Fibroblast of peridontal ligament (primary cell): ENCODE data around the gene PIK3R5.
A peak's percentile ranks its signal among the peaks of the same experiment; 100 is the strongest.

Source experiments
- DNase-seq: peaks from one replicate; pipeline ENCODE4 v3.0.0-alpha.2; 2010; ENCODE audit errors: extremely low read depth

The PIK3R5 gene

DNA sequence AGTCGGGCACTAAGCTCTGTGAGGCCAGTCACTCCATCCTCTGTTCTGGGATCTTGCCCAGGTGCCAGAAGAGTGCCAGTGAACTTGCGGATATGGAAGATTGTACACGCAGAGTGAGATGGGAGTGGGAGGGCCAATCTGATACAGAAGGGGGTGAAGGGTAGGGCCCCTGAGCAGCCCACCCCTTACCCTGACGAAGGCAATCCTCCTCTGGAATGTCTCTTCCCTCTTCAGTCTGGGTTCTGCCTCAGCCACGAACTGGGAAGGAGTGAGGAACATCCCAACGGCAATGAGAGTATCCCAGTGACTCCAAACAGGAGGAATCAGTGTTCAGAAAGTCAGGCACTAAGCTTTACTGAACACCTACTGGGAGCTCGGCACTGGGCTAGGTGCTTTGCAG, 86.1 kb downstream of the PIK3R5 start:
- no peak for DNase-seq

DNA sequence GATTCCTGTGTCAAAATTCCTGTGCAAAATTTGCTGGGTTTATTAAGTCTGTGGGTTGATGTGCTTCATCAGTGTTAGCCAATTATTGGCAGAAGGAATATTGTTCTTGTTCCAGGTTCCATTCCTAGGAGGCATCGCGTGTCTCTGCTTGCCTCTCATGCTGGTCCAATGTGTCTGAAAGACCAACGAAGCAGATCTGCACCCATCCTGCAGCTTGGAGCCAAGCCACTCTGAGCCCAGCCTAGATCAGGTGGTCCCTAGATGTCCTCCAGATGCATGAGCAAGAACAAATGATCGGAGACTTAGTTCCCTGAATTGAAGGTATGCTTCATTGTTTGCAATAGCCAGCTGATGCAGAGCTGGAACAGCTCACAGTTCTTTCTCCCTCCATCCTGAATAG, 87.5 kb downstream of the PIK3R5 start:
- no peak for DNase-seq

DNA sequence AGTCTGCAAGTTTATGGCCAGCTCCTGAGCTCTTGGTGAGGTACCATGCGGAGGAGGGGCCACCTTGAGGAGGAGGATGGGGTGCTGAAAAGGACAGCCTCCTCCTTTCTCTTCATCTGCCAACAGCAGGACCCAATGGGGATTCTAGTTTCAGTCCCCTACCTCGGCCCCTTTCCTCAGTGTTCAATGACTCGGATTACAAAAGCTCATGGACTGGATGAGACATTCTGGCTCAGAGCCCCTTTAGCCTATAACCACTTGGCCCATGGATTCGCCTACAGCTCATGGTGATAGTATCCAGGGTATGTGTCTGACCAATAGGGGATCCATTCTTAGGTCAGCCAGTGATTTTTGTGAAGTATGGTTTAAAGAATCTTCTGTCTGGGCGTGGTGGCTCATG, 89.5 kb downstream of the PIK3R5 start:
- peak; percentile 14 for DNase-seq

DNA sequence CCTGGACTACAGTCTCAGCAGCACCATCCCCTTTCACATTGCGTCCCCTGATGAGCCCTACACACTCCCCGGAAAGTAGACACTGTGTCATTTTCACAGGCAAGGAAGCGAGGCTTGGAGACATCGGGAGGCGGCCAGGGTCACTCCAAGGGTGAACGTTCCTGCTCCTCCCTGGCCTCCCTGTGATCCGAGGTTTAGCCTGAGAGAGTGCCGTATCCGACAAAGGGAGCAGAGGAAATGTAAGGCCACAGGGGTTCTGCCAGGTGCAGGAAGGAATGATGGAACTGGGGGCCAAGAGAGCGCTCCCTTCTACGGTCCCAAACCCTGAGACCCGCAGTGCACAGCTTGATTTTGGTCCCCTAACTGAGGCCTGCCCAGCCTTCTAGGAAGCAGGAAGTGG, 90.1 kb downstream of the PIK3R5 start:
- no peak for DNase-seq

DNA sequence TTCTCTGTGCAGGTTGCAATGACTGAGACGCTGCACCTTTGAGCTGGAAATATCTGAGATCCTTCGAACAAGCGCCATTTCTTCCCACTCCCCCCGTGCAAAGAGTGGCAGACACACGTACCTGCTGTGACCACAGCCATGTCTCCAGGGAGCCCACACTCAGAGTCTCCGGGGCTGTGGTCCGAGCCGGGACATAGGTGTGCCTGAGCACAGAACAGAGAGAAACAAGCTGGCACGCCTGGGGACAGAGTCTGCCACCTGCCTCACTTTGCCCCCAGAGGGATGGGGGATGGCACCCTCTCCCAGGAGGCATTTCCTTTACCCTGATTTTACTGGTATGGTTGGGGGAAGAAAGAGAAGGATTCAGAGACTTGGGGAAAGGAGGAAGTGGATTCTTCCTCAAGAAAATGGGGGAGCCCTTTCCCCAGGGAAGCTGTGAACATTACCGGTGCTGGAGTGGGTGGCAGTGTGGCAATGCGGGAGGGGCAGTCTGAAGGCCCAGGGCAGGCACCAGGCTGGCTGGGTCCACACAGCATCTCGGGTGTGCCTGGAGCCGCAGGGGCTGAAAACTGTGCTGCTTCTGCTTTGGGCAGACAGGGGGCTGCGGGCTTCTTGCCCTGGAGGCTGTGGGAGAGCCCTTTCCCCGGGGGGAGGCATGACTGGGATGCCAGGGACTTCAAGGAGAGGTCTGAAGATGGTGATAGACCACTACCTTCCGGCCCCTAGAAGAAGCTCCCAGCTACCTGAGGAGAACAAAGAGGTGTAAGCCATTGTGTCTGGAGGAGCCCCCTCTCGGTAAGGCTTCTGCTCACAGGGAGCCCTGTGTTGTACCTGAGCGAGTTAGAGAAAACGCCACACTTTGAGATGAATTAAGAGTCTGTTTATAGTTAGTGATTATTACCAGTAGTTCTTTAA, 91.4 kb downstream of the PIK3R5 start:
- DNase-seq, result no peak

DNA sequence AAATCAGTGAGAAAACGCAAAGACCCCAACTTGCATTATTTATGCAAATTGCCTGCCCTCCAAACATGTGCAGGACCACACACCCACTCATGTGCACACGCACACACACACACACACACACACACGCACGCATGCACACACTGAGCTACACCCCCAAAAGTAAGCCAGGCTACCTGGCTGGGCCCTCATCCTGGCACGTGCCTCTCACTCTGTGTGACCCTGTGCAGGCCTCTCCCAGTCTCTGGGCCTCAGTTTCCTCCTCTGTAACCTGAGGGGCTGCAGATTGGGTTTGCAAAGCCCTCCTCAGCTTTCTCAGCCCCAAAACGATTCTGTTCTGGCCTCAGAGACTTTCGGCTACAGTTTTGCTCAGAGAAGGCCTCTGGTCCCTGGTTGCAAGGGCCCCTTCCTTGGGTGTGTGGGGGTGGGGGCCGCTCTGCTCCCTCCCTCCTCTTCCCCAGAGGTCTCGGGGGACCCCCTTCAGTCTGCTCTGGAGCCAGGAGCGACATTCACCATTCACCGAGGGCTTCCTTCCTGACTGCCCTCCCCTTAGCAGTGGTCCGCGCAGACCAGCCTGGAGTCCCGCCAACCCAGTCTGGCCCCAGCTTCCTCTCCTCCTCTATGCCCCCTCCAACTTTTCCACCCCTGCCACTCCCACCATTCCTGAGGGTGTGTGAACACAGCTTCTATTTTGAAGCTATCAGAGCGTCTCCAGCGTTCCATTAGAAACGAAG, 92.6 kb downstream of the PIK3R5 start:
- no peak for DNase-seq

DNA sequence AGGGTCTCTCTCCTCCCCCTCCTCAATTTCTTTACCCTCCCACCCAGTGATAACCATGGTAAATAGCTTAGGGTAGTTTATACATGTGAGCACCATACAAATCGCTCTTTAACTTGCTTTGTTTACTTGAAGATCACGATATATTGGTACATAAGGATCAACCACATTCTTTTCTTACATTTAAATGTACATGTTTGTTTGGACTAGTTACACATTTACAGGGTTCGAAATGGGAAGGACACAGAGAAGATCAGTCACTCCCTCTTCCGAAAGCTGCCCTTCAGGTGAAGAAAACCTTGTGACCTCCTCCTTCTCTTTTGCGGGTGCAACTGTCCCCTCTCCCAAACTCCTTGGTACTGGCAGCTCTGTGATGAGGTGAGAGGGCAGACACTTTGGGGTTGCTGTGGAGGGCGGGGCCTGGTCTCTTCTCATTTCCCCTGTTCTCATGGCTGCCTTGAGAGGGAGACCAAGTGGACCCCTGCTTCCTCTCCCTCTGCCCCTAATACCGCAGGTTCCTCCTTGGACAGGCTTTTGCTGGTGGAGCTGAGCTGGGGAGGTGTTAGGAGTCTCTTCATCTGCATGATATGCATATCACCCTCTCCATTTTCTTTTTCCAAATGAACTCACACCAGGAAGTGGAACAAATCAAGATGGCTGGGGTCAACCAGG, 93.3 kb downstream of the PIK3R5 start:
- DNase-seq, result no peak

DNA sequence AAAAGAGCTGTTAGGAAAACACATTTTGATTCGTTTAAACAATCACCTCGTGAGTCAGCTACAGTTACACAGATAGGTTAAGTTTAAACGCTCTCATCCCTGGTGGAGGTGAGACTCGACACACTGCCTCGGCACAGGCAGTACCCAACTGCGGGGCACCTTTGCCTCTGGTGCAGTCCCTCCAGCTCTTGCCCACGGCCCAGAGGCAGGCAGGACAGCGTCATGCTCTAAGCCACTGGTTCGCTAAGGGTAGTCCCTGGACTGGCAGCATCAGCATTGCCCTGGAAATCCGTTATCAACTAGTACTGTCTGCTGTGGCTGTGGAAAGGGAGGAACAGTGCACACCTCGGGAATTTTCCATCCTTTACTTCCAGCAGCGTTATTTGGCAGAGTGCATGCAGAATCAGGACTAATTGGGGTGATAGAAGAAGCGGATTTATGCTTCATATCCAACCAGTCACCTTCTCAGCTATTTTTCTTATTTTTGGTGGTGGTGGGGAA, 94.4 kb downstream of the PIK3R5 start:
- DNase-seq, result no peak

DNA sequence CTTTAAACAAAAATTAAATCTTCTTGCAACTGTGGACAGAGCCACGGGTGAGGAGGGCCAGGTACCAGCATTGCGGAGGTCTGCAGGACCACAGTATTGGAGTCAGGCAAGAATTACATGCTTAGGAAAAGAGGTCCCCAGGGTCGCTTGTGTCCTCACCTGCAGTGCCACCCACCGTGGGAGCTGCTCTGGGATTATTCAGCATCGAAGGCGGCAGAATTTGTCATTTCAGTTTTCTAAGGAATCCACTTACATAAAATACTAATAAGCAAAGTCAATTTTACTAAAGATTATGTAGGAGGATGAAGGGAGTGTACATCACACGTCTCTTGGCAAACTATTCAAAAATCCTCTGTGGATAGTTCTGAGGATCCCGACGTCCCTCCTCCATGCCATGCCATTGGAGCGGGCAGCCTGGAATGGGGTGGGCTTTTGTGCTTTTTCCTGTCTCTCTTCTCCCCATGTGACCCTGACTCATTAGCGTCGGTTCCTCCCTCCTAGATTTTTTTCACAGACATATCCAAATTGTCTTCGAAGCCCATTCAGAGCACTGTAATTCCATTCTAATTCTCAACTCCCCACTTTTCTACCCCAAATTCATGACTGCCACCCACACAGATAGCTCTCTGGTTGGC, 95.0 kb downstream of the PIK3R5 start:
- no peak for DNase-seq

DNA sequence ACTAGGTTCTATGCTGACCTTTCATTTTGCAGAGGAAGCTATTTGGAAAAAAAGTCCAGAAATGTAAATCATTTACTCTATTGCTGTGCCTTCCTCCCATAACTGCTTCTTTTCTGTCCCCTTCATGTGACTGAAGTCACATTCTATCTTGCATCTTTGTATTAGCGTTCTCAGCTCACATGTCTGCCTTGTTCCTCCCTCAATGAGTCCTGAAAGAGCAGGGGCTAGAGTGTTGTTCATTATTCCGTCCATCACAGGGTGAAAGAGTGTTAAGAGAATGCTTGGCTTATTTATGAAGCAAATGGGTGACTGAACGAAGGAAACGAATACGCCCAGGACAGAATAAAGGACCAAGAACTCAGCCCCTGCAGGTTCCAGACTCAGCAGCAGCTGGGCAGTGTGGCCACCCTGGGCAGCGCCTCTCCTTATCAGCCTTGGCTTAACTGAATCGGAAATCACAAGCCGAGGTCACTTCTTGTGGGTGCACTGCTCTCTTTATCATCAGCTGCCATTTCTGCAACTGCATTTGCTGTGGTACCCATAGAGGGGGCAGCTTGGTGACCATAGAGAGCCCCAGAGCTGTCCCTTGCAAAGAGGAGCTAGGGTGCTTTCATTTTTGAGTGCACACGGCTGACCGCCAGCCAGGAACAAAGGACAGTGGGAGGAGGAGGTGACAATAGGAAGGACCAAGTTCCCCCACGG, 96.2 kb downstream of the PIK3R5 start:
- no peak for DNase-seq

DNA sequence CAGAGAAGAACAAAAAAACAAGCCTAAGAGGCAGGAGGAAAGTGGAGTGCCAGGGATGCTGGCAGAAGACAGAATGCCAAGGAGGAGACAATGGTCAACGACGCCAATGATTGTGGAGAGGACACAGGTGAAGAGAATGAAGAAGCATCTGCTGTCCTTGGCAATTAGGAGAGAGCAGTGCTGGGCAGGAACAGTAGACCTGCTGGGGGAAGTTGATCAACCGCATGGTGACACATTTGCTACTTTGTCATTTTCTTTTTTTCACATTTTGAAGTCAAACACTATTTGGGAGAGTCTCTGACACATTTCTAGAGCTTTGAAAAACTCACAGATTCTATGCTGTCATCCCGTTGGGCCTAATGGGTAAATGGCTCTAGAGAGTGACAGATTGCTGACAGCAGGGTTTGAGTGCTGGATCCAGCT, 97.0 kb downstream of the PIK3R5 start:
- no peak for DNase-seq

DNA sequence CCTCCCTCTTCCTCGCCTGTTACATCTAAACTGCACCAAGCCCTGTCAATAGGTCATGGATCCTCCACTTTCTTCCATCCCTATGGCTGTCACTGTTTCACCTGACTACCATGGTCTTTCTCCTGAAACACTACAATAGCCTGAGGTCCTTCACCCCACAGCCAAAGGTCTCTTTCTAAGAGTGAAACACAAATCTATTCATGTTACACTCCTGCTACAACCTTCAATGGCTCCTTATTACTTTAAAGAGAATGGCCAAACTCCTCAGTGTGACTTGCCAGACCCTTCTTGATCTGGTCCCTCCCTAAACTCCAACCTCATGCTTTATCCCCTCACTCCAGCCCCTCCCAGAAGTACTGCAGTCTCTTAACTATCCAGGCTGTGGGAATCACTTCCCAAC, 97.4 kb downstream of the PIK3R5 start:
- no peak for DNase-seq

DNA sequence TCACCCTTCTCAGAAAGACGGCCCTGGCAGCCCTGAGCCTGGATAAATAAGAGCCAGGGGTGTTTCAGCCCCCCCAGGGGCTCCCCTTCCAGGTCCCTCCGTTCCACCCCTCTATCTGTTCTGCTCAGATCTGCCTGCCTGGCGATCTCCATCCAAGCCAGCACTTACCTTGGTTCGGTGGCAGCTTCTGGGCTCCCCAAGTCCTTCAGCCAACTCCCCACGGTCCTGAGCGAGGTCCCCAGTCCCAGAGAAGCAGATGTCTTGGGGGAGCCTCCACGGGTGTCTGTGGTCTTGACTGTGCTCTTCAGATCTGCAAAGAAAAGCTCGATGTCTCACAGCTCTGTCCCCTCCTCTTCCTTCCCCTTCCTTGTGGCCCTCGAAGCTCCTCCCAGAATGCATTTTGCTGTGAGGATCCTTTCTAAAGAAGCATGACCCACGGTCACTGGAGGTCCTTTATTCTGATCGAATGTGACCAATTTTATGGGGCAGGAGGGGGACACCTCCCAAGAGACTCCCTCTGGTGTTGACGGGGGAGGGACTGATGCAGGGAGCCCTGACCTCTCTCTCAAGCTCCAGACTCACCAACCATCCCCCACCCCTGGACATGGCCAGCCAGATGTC, 98.0 kb downstream of the PIK3R5 start, which contains the start of gene PIK3R6:
TSS of gene PIK3R6 (minus strand) at position 314 of the 621 bp plus-strand sequence. CDS start 17,880 bp downstream, outside the sequence.
- DNase-seq, result no peak

DNA sequence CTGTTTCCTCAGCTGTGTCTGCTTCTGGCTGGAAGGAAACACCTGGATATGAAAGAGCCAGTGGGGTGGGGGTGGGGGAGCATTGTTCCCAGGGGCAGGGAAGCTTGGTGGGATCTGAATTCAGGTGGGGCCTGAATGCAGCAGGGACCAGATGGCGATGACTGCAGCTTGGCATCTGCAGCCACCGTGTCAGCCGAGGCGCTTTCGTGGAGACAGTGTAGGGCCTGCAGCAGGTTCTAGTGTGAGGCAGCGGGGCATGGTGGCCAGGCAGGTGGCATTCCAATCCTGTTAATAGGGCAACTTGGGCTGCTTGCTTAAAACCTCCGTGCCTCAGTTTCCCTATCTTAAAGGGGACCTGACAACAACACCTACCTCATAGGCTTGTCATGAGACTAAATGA, 99.7 kb downstream of the PIK3R5 start:
- DNase-seq, result no peak

DNA sequence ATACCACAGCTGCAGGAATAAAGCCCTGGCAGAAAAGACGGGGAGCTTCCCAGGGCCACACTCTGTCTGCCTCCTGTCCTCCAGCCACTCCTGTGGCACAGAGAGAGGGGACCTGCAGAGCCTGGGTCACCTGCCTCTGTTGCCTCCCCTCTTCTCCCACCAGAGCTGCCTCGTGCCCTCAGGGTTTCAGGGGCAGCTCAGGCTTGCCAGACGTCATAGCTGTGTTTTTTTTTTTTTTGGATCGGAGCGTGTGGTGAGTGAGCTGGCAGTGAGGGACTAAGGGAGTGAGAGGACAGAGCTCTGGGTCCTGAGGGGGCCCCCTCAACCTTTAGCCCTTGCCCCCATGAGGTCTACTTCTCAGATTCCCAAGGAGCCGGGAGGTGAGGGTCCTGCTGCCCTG, 100.1 kb downstream of the PIK3R5 start:
- DNase-seq, result no peak

DNA sequence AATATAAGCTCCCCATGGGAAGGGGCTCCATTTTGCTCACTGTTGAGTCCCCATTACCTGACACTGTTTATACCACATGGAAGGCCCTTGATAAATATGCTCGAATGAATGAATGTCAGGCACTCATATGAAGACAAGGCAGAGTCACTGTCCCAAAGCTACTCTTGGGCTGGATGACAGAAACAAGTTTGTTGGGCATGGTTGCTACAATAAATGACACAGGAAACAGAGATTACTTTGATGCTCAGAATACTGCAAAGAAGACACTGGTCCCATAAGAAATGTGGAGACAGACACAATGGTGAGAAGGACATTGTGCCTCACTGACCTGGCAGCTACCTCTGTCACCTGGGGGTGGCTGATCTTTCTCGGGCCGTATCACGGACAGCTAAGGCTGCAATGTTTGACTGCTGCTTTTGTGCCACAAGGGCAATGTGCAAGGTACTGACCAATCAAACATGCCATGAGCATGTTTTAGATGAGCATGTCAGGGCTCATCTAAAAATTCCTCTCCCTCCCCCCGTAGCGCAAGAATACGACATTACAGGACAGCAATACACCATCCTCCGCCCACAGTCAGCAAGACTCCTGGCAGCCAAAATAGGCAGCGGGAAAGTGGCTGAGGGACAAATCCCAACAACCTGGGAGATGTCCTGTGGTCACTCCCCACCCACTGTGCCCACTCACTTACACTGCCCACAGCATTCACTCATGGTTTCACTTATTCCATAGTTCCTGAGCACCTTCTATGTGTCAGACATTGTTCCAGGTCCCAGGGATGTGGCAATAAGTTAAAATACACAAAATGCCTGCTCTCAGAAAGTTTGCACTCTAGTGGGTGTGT, 103.1 kb downstream of the PIK3R5 start:
- no peak for DNase-seq

DNA sequence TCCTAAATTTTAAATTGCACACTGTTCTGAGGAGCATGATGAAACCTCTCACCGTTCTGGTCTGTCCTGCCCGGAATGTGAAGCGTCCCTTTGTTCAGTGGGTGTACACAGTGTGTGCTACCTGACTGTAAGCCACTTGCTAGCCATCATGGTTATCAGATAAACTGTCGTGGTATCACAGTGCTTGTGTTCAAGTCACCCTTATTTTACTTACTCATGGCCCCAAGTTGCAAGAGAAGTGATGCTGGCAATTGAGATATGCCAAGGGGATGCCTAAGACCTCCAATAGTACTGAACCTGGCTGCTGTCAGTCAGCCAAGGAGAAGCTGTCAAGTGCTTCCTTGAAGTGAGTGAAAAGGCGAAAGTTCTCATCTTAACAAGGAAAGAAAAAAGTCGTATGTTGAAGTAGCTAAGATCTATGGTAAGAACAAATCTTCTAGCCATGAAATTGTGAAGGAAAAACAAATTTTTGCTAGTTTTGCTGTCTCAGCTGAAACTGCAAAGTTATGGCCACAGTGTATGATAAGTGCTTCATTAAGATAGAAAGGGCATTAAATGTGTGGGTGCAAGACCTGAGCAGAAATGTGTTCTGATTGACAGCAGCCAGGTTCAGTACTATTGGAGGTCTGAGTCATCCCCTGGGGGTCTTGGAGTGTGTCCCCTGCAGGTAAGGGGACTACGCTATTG, 103.9 kb downstream of the PIK3R5 start:
- DNase-seq, result no peak

DNA sequence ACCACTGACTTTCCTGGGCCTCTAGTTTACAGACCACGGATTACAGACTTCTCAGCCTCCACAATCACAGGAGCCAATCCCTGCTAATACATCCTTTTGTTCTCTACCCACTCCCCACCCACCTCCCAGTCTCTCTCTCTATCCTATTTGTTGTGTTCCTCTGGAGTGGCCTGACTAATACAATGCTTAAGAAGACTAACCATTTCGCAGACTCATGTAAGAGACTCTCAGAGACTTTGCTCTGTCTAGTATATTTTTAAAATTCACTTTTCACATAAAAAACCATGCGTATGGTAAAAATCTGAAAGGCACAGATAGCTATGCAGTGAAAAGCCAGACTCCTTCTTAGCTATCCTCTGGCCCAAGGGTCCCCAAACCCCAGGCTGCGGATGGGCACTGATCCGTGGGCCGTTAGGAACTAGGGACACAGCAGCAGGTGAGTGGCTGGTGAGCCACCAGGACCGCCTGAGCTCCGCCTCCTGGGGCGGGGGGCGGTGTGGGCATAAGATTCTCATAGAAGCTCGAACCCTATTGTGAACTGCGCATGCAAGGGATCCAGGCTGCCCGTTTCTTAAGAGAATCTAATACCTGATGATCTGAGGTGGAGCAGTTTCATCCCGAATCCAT, 105.6 kb downstream of the PIK3R5 start:
- no peak for DNase-seq
